WI38 (cell line): Measurements from ENCODE around the gene ABHD12.

Experiments used
- H3K4me3 ChIP-seq: 2 replicates; pipeline ENCODE4 v1.5.1; 2011; ENCODE audit warnings: low read depth, mild to moderate bottlenecking, control low read depth, low read length
- TF ChIP-seq, protein P1 (sequence below): IDR thresholded peaks from 2 replicates; pipeline ENCODE4 v1.5.1; 2012; ENCODE audit warnings: low read depth, mild to moderate bottlenecking, control low read depth, low read length

ABHD12 gene

DNA sequence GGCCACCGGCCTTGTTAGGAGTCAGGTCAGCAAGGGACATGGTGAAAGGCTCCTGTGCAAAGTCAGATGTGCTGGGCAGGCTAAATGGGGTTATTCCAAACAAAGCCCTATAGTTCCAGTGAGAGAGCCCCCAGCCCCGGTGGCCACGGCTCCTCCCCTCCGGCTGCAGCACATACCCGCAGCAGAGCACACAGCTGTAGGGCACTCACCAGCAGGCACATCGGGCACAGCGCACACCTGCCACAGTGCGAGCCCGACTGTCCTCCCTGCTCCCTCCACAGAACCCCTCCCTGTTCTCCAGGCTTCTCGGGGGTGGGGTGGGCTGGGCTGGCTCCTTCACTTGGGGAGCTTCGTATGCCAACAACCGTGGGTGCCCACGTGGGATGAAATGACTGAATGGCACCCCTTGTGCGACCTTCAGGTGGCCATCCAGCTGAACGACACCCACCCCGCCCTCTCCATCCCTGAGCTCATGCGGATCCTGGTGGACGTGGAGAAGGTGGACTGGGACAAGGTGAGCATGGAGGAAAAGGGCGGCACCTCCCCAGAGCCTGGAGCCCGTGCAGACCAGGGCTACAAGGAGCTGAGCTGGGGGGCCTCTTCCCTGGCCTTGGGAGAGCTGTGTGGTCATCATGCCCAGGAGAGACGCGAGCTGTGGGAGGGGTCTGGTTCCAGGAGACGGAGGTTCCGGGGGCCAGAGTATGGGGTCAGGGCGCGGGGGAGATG, 111.8 kb downstream of the ABHD12 start:
- H3K4me3 ChIP-seq, result no peak overlapping the region
- TF ChIP-seq, protein P1, sequence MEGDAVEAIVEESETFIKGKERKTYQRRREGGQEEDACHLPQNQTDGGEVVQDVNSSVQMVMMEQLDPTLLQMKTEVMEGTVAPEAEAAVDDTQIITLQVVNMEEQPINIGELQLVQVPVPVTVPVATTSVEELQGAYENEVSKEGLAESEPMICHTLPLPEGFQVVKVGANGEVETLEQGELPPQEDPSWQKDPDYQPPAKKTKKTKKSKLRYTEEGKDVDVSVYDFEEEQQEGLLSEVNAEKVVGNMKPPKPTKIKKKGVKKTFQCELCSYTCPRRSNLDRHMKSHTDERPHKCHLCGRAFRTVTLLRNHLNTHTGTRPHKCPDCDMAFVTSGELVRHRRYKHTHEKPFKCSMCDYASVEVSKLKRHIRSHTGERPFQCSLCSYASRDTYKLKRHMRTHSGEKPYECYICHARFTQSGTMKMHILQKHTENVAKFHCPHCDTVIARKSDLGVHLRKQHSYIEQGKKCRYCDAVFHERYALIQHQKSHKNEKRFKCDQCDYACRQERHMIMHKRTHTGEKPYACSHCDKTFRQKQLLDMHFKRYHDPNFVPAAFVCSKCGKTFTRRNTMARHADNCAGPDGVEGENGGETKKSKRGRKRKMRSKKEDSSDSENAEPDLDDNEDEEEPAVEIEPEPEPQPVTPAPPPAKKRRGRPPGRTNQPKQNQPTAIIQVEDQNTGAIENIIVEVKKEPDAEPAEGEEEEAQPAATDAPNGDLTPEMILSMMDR, result no peak

DNA sequence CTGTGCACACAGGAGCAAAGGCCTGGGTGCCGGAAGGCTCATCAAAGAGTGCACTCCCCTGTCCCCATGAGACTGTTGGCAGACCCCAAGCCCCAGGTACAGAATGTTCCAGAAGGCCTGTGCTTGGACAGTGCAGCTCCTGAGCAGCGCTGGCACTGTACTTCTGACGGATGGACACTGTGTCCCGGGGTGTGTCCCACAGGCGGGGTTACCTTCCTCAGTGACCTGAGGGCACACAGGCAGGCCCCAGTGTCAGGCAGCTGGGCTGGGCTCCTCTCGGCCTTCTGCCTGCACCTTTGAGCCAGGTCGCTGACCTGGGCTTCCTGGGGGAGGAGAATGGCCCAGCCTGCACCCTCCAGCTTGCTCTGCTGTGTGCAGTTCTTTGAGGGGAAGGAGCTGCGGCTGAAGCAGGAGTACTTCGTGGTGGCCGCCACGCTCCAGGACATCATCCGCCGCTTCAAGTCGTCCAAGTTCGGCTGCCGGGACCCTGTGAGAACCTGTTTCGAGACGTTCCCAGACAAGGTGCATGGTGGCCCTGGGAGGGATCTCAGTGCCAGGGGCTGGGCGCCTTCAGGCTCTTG, 112.6 kb downstream of the ABHD12 start:
- TF ChIP-seq, protein P1, result no peak
- H3K4me3 ChIP-seq, result no peak overlapping the region

DNA sequence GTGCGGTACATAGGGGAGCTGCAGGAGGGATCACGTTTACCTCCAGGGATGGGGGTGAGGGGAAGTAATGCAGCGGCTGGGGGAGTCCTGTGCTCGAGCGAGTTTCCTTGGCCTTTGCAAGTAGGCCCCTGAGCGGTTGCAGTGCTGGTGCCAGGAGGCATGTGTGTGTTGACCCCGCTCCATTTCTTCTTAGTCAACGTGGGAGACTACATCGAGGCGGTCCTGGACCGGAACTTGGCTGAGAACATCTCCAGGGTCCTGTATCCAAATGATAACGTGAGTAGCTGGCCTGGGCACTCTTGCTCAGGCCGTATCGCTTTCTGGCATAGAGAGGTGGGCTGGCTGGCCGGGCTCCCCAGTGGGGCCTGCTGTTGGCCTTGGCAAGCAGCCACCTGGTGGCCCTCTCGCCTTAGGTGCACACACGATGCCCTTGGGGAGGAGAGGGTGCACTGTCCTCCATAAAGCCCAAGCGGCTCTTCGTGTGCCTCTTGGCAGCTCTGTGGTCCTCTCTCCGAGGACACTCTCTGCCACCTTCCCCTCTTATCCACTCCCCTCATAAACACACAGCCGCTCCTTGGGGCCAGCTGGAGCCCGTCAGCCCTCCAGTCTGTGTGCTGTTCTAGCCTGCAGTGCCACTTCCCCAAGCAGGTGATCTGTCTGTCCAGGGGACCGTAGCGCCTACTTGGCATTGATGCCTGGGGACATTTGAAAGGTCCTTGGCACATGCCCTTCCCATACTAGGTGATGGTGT, 113.4 kb downstream of the ABHD12 start:
- H3K4me3 ChIP-seq, result no peak overlapping the region
- TF ChIP-seq, protein P1, result no peak

DNA sequence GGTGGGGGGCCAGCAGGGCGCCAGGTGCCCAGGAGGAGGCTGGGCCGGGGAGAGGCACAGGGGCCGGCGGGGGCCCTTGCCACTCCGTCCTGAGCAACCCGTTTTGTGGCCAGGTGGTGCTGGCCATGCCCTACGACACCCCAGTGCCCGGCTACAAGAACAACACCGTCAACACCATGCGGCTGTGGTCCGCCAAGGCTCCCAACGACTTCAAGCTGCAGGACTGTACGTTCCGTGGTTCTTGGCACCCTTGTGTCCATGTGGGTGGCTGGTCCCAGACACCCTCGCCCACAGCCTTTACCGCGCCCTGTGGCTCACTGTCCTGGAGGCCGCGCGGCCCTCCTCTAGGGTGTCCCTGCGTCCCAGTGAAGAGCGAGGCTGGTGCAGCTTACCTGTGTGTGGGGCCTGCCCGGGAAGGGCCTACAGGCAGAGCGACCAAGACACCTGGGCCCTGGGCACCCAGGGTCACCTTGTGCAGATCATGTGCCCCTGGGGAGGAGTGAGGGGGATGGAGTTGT, 114.0 kb downstream of the ABHD12 start:
- TF ChIP-seq, protein P1, result no peak
- no peak overlapping the region for H3K4me3 ChIP-seq

DNA sequence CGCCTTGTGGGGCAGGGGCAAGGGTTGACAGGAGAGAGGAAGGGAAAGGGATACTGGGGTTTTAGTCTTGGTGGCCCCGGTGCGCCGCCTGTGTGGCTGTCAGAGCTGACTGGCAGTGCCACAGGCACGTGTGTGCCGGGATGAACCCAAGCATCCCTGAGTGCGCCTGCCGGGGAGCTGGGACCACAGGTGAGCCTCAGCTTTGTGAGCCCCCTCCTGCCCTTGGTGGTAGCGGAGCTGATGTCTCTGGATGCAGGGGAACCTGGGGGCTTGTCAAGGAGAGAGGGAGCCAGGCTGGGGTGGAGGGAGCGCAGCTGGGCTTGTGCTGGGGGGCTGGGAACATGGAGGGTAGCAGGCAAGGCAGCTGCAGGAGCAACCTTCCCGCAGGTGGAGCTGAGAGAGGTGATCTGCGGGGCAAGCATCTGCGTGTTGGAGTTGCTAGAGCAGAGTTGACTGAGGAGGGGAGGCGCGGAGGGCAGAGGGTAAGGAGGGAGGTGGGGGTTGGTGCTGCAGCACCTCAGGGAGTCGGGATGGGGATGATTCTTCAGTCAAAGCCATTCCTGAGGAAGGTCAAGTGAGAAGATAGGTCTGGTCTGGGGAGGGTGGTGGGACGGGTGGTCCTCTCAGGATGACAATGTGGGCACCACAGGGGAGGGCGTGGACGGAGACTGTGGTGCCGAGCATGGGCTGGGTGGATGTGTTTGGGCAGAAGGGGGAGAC, 114.7 kb downstream of the ABHD12 start:
- no peak overlapping the region for H3K4me3 ChIP-seq
- TF ChIP-seq, protein P1, result no peak

DNA sequence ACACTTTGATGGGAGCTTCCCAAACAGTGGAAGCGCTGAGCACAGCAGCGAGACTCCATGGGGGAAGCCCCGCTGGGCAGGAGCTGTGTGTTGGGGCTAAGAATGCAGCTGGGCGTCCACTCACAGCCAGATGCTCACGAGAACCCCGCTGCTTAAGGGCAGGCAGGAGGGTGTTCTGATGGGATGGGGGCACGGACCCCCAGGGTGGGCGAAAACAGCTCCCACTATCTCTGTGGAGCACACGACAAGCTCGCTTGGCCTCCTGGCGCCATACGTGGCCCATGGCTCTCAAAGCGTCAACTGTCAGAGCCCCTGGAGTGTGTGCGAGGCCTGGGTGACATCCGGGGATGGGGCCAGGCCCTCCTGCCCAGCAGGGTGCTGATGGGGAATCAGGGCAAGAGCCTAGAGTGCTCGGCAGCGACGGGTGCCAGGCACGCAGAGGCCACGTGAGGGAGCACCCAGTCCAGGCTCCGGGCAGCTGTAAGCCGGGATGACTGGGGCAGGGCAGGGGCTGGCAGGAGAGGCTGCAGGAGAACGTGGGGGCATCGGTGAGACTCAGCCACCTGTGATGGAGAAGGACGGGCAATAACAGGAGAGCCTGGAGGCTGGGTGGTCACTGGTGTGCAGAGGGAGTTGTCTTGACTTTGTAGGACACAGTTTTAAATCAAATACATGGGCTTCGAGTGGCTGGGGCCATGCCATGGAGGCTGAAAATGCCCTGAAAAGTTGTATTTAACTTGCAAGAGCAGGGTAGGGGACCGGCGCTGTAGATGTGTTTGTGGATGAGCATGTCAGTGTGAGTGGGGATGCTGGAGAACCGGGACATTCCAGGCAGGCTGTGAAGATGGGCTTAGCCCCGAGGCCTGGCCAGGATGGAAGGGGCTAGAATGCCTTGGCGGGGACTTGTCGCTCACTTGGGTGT, 115.5 kb downstream of the ABHD12 start:
- no peak overlapping the region for H3K4me3 ChIP-seq
- TF ChIP-seq, protein P1, result no peak
